Measurements from ENCODE around the gene NAALADL2.

NAALADL2 gene

DNA sequence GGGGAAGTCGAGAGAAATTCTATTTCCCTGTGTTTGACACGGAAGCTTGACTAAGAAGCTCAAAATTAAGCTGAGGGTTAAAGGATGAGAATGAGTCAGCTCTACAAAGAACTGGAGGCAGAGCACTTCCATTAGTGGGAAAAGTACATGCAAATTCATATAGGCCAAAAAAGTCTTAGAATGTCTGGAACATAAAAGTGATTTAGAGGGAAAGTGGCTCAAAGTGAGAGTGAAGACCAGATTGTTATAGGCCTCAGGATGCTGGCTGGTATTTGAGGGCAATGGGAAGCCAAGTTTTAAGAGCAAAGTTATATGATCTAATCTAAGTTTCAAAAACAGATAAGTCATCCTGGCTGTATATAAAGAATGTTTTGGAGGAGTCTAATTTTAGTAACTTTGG lies 857.3 kb downstream of the NAALADL2 start:
- Histone ChIP-seq H3K36me3 (ENCODE audit: control insufficient read depth, insufficient read depth, low read length) (no peaks in the 10 kb centered on the region), H3K9ac (ENCODE audit: low read length) (no peak overlapping the region)

DNA sequence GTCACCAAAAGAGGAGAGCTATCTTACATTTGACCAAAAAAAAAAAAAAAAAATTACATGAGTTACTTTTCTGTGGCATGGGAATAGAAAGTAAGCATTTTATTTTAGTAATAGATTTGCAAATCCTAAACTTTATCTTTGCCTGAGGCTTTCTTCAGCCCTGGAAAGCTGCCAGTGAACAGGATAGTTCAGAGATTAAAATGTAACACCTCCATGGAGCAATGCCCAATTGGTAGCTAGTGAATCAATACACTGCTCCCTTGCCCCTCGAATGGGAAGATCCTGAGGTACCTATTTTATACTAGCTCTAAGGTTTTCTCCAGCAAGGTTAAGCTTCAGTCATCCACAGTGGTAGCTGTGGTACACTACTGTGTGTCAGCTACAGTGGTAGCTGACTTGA lies 867.1 kb downstream of the NAALADL2 start:
- Histone ChIP-seq H3K27me3 (ENCODE audit: control insufficient read depth, insufficient read depth, low read length) (no peaks in the 10 kb centered on the region), H3K36me3 (ENCODE audit: control insufficient read depth, insufficient read depth, low read length) (no peaks in the 10 kb centered on the region), H3K9me3 (ENCODE audit: control insufficient read depth, low read length) (no peaks in the 10 kb centered on the region), H3K4me3 (ENCODE audit: low read length) (no peak overlapping the region), H3K9ac (ENCODE audit: low read length) (no peak overlapping the region), H3K4me1 (ENCODE audit: control insufficient read depth, insufficient read depth, low read length) (no peaks in the 10 kb centered on the region)

More for the DNA sequence above, 857.3 kb downstream of the NAALADL2 start:
- Histone ChIP-seq H3K27me3 (ENCODE audit: control insufficient read depth, insufficient read depth, low read length) (no peaks in the 10 kb centered on the region), H3K4me3 (ENCODE audit: low read length) (no peak overlapping the region), H3K4me1 (ENCODE audit: control insufficient read depth, insufficient read depth, low read length) (no peaks in the 10 kb centered on the region), H3K9me3 (ENCODE audit: control insufficient read depth, low read length) (no peaks in the 10 kb centered on the region)

- Histone ChIP-seq H3K9me3 (ENCODE audit: control insufficient read depth, low read length) (no peaks in the 10 kb centered on the region), H3K27me3 (ENCODE audit: control insufficient read depth, insufficient read depth, low read length) (no peaks in the 10 kb centered on the region)
These were observed 869.4 kb downstream of the NAALADL2 start for GRCh38 chr3:175728566-175728965.

GRCh38 chr3:175729466-175729865 lies 870.3 kb downstream of the NAALADL2 start:
- Histone ChIP-seq H3K4me1 (ENCODE audit: control insufficient read depth, insufficient read depth, low read length) (no peaks in the 10 kb centered on the region), H3K36me3 (ENCODE audit: control insufficient read depth, insufficient read depth, low read length) (no peaks in the 10 kb centered on the region), H3K4me3 (ENCODE audit: low read length) (no peak overlapping the region), H3K9me3 (ENCODE audit: control insufficient read depth, low read length) (no peaks in the 10 kb centered on the region), H3K9ac (ENCODE audit: low read length) (no peak overlapping the region), H3K27me3 (ENCODE audit: control insufficient read depth, insufficient read depth, low read length) (no peaks in the 10 kb centered on the region)

More at GRCh38 chr3:175728566-175728965, 869.4 kb downstream of the NAALADL2 start:
- Histone ChIP-seq H3K4me3 (ENCODE audit: low read length) (no peak overlapping the region), H3K4me1 (ENCODE audit: control insufficient read depth, insufficient read depth, low read length) (no peaks in the 10 kb centered on the region), H3K9ac (ENCODE audit: low read length) (no peak overlapping the region), H3K36me3 (ENCODE audit: control insufficient read depth, insufficient read depth, low read length) (no peaks in the 10 kb centered on the region)

DNA sequence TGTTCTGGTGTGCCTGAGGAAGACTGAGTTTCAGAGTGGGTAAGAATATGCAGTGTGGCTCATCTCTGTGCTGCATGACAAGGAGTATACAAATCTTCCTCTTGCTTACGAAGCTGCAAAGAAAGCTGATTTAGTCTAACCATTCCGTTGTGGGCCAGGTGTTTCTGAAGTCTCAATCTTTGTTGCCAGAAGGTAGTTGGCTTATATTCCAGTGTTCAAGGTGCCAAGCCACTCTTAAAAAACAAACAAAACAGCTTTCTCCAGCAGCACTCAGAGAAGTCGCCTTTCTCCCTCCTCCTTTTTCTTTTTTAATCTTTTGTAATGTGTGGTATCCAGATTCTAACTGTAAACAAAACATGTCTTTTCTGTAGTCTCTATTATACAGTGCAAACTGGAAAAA lies 872.4 kb downstream of the NAALADL2 start:
- no peak overlapping the region for H3K9ac ChIP-seq (ENCODE audit: low read length)
- H3K36me3 ChIP-seq (ENCODE audit: control insufficient read depth, insufficient read depth, low read length) = no peaks in the 10 kb centered on the region
- H3K4me3 ChIP-seq (ENCODE audit: low read length) = no peak overlapping the region
- no peaks in the 10 kb centered on the region for H3K27me3 ChIP-seq (ENCODE audit: control insufficient read depth, insufficient read depth, low read length)
- H3K9me3 ChIP-seq (ENCODE audit: control insufficient read depth, low read length) = peaks cover 7% of the 10 kb centered on the region
- no peaks in the 10 kb centered on the region for H3K4me1 ChIP-seq (ENCODE audit: control insufficient read depth, insufficient read depth, low read length)

- no peak overlapping the region for H3K9ac ChIP-seq (ENCODE audit: low read length)
- H3K36me3 ChIP-seq (ENCODE audit: control insufficient read depth, insufficient read depth, low read length) = no peaks in the 10 kb centered on the region
- H3K4me1 ChIP-seq (ENCODE audit: control insufficient read depth, insufficient read depth, low read length) = no peaks in the 10 kb centered on the region
- H3K9me3 ChIP-seq (ENCODE audit: control insufficient read depth, low read length) = peaks cover 7% of the 10 kb centered on the region
- no peak overlapping the region for H3K4me3 ChIP-seq (ENCODE audit: low read length)
- no peaks in the 10 kb centered on the region for H3K27me3 ChIP-seq (ENCODE audit: control insufficient read depth, insufficient read depth, low read length)
These were observed 872.9 kb downstream of the NAALADL2 start for GRCh38 chr3:175732017-175732416.

DNA sequence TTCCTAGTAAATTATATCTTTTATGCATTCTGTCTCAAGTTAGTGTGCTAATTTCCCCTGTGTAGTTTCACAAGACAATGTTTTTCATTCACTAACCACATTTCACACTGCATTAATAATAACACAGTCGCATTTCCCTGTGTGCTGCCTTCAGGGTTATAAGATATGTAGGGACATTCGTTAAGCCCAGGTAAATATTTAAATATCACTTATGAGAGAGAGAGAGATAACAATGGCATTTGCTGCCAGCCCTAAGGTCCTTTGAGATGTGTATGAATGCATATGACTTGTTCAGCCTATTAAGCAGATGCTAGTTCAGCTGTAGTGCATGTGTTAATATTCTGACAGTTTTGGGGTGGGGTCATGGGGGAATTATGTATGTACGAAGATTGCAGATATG lies 876.7 kb downstream of the NAALADL2 start:
- H3K4me1 ChIP-seq (ENCODE audit: control insufficient read depth, insufficient read depth, low read length) = no peaks in the 10 kb centered on the region
- H3K36me3 ChIP-seq (ENCODE audit: control insufficient read depth, insufficient read depth, low read length) = no peaks in the 10 kb centered on the region
- no peak overlapping the region for H3K4me3 ChIP-seq (ENCODE audit: low read length)
- H3K9me3 ChIP-seq (ENCODE audit: control insufficient read depth, low read length) = peaks cover 7% of the 10 kb centered on the region
- H3K27me3 ChIP-seq (ENCODE audit: control insufficient read depth, insufficient read depth, low read length) = no peaks in the 10 kb centered on the region
- no peak overlapping the region for H3K9ac ChIP-seq (ENCODE audit: low read length)

- Histone ChIP-seq H3K9ac (ENCODE audit: low read length) (no peak overlapping the region), H3K4me1 (ENCODE audit: control insufficient read depth, insufficient read depth, low read length) (peaks cover 7% of the 10 kb centered on the region), H3K27me3 (ENCODE audit: control insufficient read depth, insufficient read depth, low read length) (no peaks in the 10 kb centered on the region), H3K9me3 (ENCODE audit: control insufficient read depth, low read length) (peaks cover 7% of the 10 kb centered on the region), H3K36me3 (ENCODE audit: control insufficient read depth, insufficient read depth, low read length) (no peaks in the 10 kb centered on the region), H3K4me3 (ENCODE audit: low read length) (no peak overlapping the region)
These were observed 878.8 kb downstream of the NAALADL2 start for GRCh38 chr3:175737646-175738572.

DNA sequence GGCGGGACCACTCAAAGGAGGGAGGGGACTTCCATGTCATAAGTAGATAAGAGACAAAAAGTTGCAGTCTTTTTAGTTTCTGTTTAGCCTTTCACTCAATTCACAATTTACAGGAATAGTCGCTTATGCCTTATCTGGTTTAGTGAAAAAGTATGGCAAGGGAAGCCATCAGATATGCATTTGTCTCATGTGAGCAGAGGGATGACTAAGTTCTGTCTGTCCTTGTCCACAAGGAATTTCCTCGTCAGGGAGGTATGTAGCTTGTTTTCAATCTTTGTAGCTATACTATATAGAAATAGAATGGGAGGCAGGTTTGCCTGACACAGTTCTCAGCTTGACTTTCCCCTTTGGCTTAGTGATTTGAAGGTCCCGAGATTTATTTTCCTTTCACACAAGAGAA lies 882.8 kb downstream of the NAALADL2 start:
- H3K36me3 ChIP-seq (ENCODE audit: control insufficient read depth, insufficient read depth, low read length) = no peaks in the 10 kb centered on the region
- no peaks in the 10 kb centered on the region for H3K27me3 ChIP-seq (ENCODE audit: control insufficient read depth, insufficient read depth, low read length)
- H3K9ac ChIP-seq (ENCODE audit: low read length) = no peak overlapping the region

DNA sequence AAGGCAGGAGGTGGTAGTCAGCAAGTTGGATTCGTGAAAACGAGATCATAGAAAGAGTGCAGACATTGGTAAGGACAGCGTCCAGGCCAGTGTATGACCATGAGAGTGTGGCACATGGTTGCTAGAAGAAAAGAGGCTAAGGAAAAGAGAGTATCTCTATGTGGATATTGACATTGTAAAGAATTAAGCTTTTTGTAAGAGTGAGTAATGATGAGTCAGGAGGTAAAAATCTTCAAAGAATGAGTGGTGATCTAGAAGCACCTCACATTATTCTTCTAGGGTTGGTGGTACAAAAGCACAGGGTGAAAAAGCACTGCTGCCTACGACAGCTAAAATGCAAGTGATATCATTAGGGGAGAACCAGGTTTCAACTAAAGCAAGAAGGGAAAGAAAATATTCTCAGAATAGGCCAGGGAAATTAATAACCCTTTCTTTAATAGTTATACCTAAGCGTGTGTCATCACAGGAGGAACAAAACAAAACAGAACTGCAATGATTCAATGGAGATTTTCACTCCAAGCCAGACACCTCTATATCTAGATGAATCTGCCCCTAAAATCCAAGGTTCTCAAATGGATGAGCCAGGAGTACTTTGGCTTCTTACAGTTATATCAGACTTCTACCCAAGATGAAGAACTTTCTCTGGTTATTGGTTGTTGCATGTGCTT lies 884.7 kb downstream of the NAALADL2 start:
- Histone ChIP-seq H3K4me3 (ENCODE audit: low read length) (no peak overlapping the region), H3K9me3 (ENCODE audit: control insufficient read depth, low read length) (no peaks in the 10 kb centered on the region), H3K9ac (ENCODE audit: low read length) (no peak overlapping the region), H3K4me1 (ENCODE audit: control insufficient read depth, insufficient read depth, low read length) (peaks cover 7% of the 10 kb centered on the region), H3K27me3 (ENCODE audit: control insufficient read depth, insufficient read depth, low read length) (no peaks in the 10 kb centered on the region), H3K36me3 (ENCODE audit: control insufficient read depth, insufficient read depth, low read length) (no peaks in the 10 kb centered on the region)

More for the DNA sequence above, 882.8 kb downstream of the NAALADL2 start:
- no peaks in the 10 kb centered on the region for H3K9me3 ChIP-seq (ENCODE audit: control insufficient read depth, low read length)
- peaks cover 7% of the 10 kb centered on the region for H3K4me1 ChIP-seq (ENCODE audit: control insufficient read depth, insufficient read depth, low read length)
- H3K4me3 ChIP-seq (ENCODE audit: low read length) = no peak overlapping the region

DNA sequence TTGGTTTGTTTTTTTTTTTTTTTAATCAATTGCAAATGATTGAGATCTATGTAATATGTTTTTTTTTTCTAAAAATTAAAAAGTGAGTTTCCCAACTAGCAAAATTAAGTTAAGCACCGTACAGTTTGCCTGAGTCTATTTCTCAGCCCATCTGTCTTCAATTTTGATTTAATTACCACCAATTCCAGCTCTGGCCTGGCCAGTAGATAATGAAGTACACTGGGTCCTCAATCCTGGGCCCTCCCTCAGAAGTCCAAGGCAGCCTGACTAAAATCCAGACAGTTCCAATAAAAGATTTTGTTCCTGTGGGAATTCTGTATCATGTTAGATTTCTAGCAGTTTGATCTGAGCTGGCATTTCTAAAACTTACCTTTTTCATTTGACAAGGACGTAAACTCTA lies 887.2 kb downstream of the NAALADL2 start:
- Histone ChIP-seq H3K4me3 (ENCODE audit: low read length) (no peak overlapping the region), H3K4me1 (ENCODE audit: control insufficient read depth, insufficient read depth, low read length) (peaks cover 7% of the 10 kb centered on the region), H3K9me3 (ENCODE audit: control insufficient read depth, low read length) (no peaks in the 10 kb centered on the region), H3K9ac (ENCODE audit: low read length) (no peak overlapping the region), H3K27me3 (ENCODE audit: control insufficient read depth, insufficient read depth, low read length) (no peaks in the 10 kb centered on the region), H3K36me3 (ENCODE audit: control insufficient read depth, insufficient read depth, low read length) (no peaks in the 10 kb centered on the region)

GRCh38 chr3:175748087-175748730 lies 889.1 kb downstream of the NAALADL2 start:
- Histone ChIP-seq H3K27me3 (ENCODE audit: control insufficient read depth, insufficient read depth, low read length) (no peaks in the 10 kb centered on the region), H3K9ac (ENCODE audit: low read length) (no peak overlapping the region), H3K9me3 (ENCODE audit: control insufficient read depth, low read length) (no peaks in the 10 kb centered on the region), H3K4me1 (ENCODE audit: control insufficient read depth, insufficient read depth, low read length) (no peaks in the 10 kb centered on the region), H3K36me3 (ENCODE audit: control insufficient read depth, insufficient read depth, low read length) (no peaks in the 10 kb centered on the region), H3K4me3 (ENCODE audit: low read length) (no peak overlapping the region)
